Fibroblast of lung (primary cell): ENCODE measurements around the gene TPRX1. TPM values are rescaled to one million over a fixed set of nuclear protein-coding genes. Genes with fewer than 3 reads are reported as not detected.

Source experiments
- DNase-seq, 2 donors: peaks; one replicate each; pipeline versions ENCODE4 v3.0.0 to v3.0.0-alpha.2; 2010; ENCODE audit warnings: low read depth in 2 of 2
- H2AFZ ChIP-seq: 2 replicates; pipeline ENCODE4 v1.5.1; 2012; ENCODE audit warnings: low read length, control low read depth, inconsistent platforms
- H3K27ac ChIP-seq: 2 replicates; pipeline ENCODE4 v1.5.1; 2011; ENCODE audit warnings: low read length, control low read depth; ENCODE audit not compliant: insufficient read depth
- H3K27me3 ChIP-seq: 2 replicates; pipeline ENCODE4 v1.5.1; 2011; ENCODE audit warnings: mild to moderate bottlenecking, low read length; ENCODE audit not compliant: control insufficient read depth, insufficient read depth
- H3K36me3 ChIP-seq: 2 replicates; pipeline ENCODE4 v1.5.1; 2011; ENCODE audit warnings: low read length; ENCODE audit not compliant: control insufficient read depth, insufficient read depth
- H3K4me1 ChIP-seq: 2 replicates; pipeline ENCODE4 v1.5.1; 2011; ENCODE audit warnings: low read length; ENCODE audit not compliant: control insufficient read depth, insufficient read depth; ENCODE audit errors: extremely low read depth
- H3K4me2 ChIP-seq: 2 replicates; pipeline ENCODE4 v1.5.1; 2011; ENCODE audit warnings: low read length, control low read depth; ENCODE audit not compliant: insufficient read depth; ENCODE audit errors: extremely low read depth
- H3K4me3 ChIP-seq, 4 experiments: fragments of 200-600 bp in 1 of 4; sonication (generic) in 1 of 4; replicated peaks in 1 of 4; 2 replicates each; pipeline ENCODE4 v1.5.1; 2011 to 2016; ENCODE audit warnings: low read length in 4 of 4, low read depth in 3 of 4, mild to moderate bottlenecking in 3 of 4, control low read depth in 2 of 4, inconsistent platforms in 1 of 4, mixed read lengths in 1 of 4; ENCODE audit not compliant: insufficient read depth in 1 of 4; ENCODE audit errors: control extremely low read depth in 1 of 4
- H3K79me2 ChIP-seq: 2 replicates; pipeline ENCODE4 v1.5.1; 2012; ENCODE audit warnings: mild to moderate bottlenecking, low read length, inconsistent platforms; ENCODE audit not compliant: control insufficient read depth, insufficient read depth
- H3K9ac ChIP-seq: 2 replicates; pipeline ENCODE4 v1.5.1; 2011; ENCODE audit warnings: mild to moderate bottlenecking, low read length, control low read depth; ENCODE audit not compliant: insufficient read depth
- H3K9me3 ChIP-seq: 2 replicates; pipeline ENCODE4 v1.5.1; 2012; ENCODE audit warnings: low read depth, low read length; ENCODE audit not compliant: control insufficient read depth, insufficient read depth
- H4K20me1 ChIP-seq: 2 replicates; pipeline ENCODE4 v1.5.1; 2011; ENCODE audit warnings: low read length; ENCODE audit not compliant: control insufficient read depth, insufficient read depth; ENCODE audit errors: extremely low read depth
- CTCF ChIP-seq, 2 donors: IDR thresholded peaks in 1 of 2; conservative IDR thresholded peaks in 1 of 2; 1 replicate in 1 of 2; 2 replicates in 1 of 2; pipeline ENCODE4 v1.5.1; 2011 to 2012; ENCODE audit warnings: low read length in 2 of 2, control low read depth in 1 of 2, inconsistent platforms in 1 of 2, low read depth in 1 of 2, mild to moderate bottlenecking in 1 of 2
- EZH2 ChIP-seq: IDR thresholded peaks from 2 replicates; pipeline ENCODE4 v1.5.1; 2012; ENCODE audit warnings: low read length, control low read depth, mild to moderate bottlenecking; ENCODE audit errors: missing control alignments
- polyA plus RNA-seq, 2 donors: library from polyadenylated mRNA; depleted of rRNA in 1 of 2; stranded (reverse) in 1 of 2; unstranded in 1 of 2; fragments of >200 nt; gene quantifications; 2 replicates each; pipeline ENCODE4 v1.2.1, GENCODE V29; 2011 to 2012; ENCODE audit warnings: missing spikeins in 1 of 2
- total RNA-seq: library from RNA; depleted of rRNA; stranded (reverse); fragments of >200 nt; gene quantifications from 2 replicates; pipeline ENCODE4 v1.2.1, GENCODE V29; 2014

TPRX1 gene
- total and polyA plus RNA-seq, 2 donors (not counting 1 experiment from before 2014, with no cell fraction given): not detected

GRCh38 chr19:47762615-47763308 lies 41.6 kb downstream of the TPRX1 start:
- DNase-seq: peak in 1 of 2 donors; percentile 21
- TF ChIP-seq CTCF (conservative IDR thresholded peaks at IDR 0.05 in 1 of 2, IDR thresholded peaks at IDR 0.05 in 1 of 2; ENCODE audit: low read depth in 1 of 2, low read length in 2 of 2) (no peak), EZH2 (no peak)
- no peaks in the 10 kb centered on the region for H3K79me2 ChIP-seq

GRCh38 chr19:47762151-47762550 lies 42.2 kb downstream of the TPRX1 start:
- no peak overlapping the region for H3K9ac ChIP-seq
- TF ChIP-seq CTCF (conservative IDR thresholded peaks at IDR 0.05 in 1 of 2, IDR thresholded peaks at IDR 0.05 in 1 of 2; ENCODE audit: low read depth in 1 of 2, low read length in 2 of 2) (no peak), EZH2 (no peak)

More at GRCh38 chr19:47762615-47763308, 41.6 kb downstream of the TPRX1 start:
- Histone ChIP-seq H3K4me2 (no peak overlapping the region), H3K9ac (no peak overlapping the region), H3K9me3 (no peaks in the 10 kb centered on the region), H3K27me3 (no peaks in the 10 kb centered on the region), H2AFZ (no peak overlapping the region), H4K20me1 (no peaks in the 10 kb centered on the region), H3K4me3 (no peak overlapping the region), H3K27ac (no peak overlapping the region), H3K4me1 (no peaks in the 10 kb centered on the region), H3K36me3 (peaks cover 3% of the 10 kb centered on the region)

GRCh38 chr19:47761566-47761965 lies 42.8 kb downstream of the TPRX1 start:
- peaks cover 13% of the 10 kb centered on the region for H3K36me3 ChIP-seq

More at GRCh38 chr19:47762151-47762550, 42.2 kb downstream of the TPRX1 start:
- H3K27ac ChIP-seq: no peak overlapping the region
- DNase-seq: no peak
- no peaks in the 10 kb centered on the region for H3K79me2 ChIP-seq
- H2AFZ ChIP-seq: no peak overlapping the region
- H3K36me3 ChIP-seq: peaks cover 8% of the 10 kb centered on the region
- H3K9me3 ChIP-seq: no peaks in the 10 kb centered on the region
- no peak overlapping the region for H3K4me3 ChIP-seq
- H3K4me1 ChIP-seq: no peaks in the 10 kb centered on the region
- H3K4me2 ChIP-seq: no peak overlapping the region
- no peaks in the 10 kb centered on the region for H3K27me3 ChIP-seq
- H4K20me1 ChIP-seq: no peaks in the 10 kb centered on the region

More at GRCh38 chr19:47761566-47761965, 42.8 kb downstream of the TPRX1 start:
- no peaks in the 10 kb centered on the region for H3K79me2 ChIP-seq
- no peak overlapping the region for H3K9ac ChIP-seq
- no peaks in the 10 kb centered on the region for H3K4me1 ChIP-seq
- no peak overlapping the region for H3K27ac ChIP-seq
- H3K9me3 ChIP-seq: no peaks in the 10 kb centered on the region
- no peak overlapping the region for H3K4me2 ChIP-seq
- H3K27me3 ChIP-seq: no peaks in the 10 kb centered on the region
- no peak overlapping the region for H3K4me3 ChIP-seq
- H2AFZ ChIP-seq: no peak overlapping the region
- no peak for TF ChIP-seq EZH2
- no peak for TF ChIP-seq CTCF (conservative IDR thresholded peaks at IDR 0.05 in 1 of 2, IDR thresholded peaks at IDR 0.05 in 1 of 2; ENCODE audit: low read depth in 1 of 2, low read length in 2 of 2)
- DNase-seq: no peak
- H4K20me1 ChIP-seq: no peaks in the 10 kb centered on the region
